H1 (cell line): ENCODE data around the gene NCAPD3. TPM values are rescaled to one million over a fixed set of nuclear protein-coding genes. Genes with fewer than 3 reads are reported as not detected.

Experiments
- CBX8 ChIP-seq: fragments of 300-800, 300-1000 bp; sonication (generic); IDR thresholded peaks from 2 replicates; pipeline ENCODE4 v1.7.1; 2016; ENCODE audit warnings: low read depth, low read length, borderline replicate concordance
- CHD7 ChIP-seq: fragments of 300-600 bp; sonication (generic); IDR thresholded peaks from 2 replicates; pipeline ENCODE4 v1.7.1; 2012; ENCODE audit warnings: low read length, moderate library complexity, mild to moderate bottlenecking, inconsistent platforms; ENCODE audit not compliant: insufficient replicate concordance
- KDM4A ChIP-seq: IDR thresholded peaks from one replicate; pipeline ENCODE4 v1.7.1; 2012; ENCODE audit warnings: low read depth, mild to moderate bottlenecking, moderate library complexity, low read length, inconsistent platforms; ENCODE audit not compliant: severe bottlenecking
- SP2 ChIP-seq: IDR thresholded peaks from 2 replicates; pipeline ENCODE4 v1.6.1; 2012; ENCODE audit warnings: mild to moderate bottlenecking, low read length, inconsistent platforms
- polyA plus RNA-seq, 7 experiments: library from polyadenylated mRNA; depleted of rRNA in 3 of 7; stranded (reverse) in 5 of 7; unstranded in 2 of 7; fragments of >200 nt in 5 of 7; fragments of 200-250 nt in 2 of 7; gene quantifications; 1 replicate in 5 of 7; 2 replicates in 1 of 7; 4 replicates in 1 of 7; pipeline versions ENCODE4 v1.2.1 to v1.2.3, GENCODE V29; 2011 to 2013; ENCODE audit warnings: missing spikeins in 2 of 7, mixed read lengths in 2 of 7
- total RNA-seq: library from RNA; stranded (reverse); fragmentation: NEBNext Ultra II Directional; extraction: Animal tissue kit (Norgen Biotek cat#: 25700); gene quantifications from 2 replicates; pipeline ENCODE4 v1.2.1, GENCODE V29; 2021

Gene NCAPD3
- total and polyA plus RNA-seq, 2 of the 8 experiments (the other 6 are each of a cell fraction or from before 2014, with no cell fraction given) = 26.5 to 55.2 TPM

GRCh38 chr11:134202661-134203060, 21.1 kb downstream of the NCAPD3 start (continued):
- TF ChIP-seq CHD7 = no peak
- TF ChIP-seq SP2 = no peak
- no peak for TF ChIP-seq CBX8
- TF ChIP-seq KDM4A = no peak
